ENCODE measurements around the gene HSFX3.
"Not testable (repeated sequence)": the region's sequence is repeated elsewhere in the genome, so short reads cannot be mapped to it uniquely, and the experiment has no call there.

The HSFX3 gene

DNA sequence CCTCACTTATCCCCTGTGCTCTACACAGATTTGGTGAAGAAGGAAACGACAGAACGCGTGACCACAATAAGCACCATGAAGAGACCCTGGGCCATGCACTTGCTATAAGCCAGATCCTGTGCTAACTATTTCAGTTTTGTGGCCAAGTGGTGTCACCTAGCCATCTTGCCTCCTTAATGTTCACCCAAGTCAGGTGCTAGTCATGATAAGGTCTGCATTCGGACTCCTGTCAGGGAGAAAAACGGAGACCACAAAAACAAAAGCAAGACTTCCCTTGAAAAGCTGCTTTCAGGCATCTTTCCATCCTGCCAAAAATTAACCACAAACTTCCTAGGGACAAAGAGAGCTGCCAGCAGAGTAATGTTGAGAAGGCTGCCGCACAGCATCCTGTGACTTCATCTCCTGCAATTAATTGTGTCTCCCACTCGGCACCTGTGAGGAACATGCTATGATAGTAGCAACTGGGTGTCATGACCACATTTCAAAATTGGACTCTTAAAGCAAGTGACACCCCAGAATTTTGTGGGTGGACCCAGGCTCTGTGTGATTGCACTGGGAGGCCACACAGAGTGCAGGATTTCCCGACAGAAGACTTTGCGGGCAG, 35.8 kb downstream of the HSFX3 start:
- no peak for DNase-seq

DNA sequence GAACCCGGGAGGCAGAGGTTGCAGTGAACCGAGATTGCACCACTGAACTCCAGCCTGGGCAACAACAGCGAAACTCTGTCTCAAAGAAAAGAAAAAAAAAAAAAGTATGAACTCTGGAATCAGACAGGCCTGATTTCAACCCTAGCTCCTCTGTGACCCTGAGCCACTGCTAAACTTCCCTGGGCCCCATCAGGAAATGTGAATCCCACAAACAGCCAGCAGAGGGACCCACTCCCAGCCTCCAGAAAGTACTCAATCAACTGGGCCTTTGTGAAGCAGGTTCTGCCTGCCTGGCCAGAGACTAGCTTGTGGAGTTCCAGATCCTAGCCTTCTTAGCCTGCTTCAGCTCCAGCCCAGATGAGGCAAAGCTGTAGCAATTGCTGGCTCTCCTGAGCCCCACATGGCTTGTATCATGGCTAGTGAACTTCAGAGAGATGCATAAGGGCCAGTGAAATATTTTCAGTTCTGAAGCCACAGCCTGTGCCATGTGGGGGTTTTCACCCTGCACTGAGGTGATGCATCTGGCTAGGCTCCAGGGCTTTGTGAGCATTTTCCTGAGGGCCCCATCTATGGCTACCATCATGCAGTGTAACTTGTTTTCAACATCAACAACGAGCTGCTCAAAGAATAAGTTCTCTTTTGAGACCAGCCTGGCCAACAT, 37.4 kb downstream of the HSFX3 start:
- DNase-seq, result peak; percentile 26

DNA sequence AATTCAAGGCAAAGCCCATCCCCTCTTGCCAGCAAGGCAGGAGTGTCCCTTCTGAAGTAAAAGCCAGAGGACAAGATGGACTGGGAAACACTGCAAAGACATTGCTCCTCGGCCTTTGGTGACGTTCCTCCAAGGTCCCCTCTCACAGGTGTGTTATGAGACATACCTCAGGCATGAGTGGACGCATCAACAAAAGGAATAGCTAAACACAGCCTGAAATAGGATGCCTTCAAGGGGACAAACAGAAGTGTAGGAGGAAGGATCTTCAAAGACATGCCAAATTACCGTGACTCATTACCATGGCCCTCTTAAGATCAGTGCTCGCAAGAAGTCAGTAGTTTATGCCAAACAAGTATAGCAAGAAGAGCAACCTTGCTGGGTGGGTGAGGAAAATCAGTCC, 38.6 kb downstream of the HSFX3 start:
- no peak for DNase-seq

GRCh38 chrX:149510386-149510785, 39.3 kb downstream of the HSFX3 start:
- no peak for DNase-seq

- DNase-seq, result no peak
Observed at GRCh38 chrX:149508467-149508866, 41.3 kb downstream of the HSFX3 start.

DNA sequence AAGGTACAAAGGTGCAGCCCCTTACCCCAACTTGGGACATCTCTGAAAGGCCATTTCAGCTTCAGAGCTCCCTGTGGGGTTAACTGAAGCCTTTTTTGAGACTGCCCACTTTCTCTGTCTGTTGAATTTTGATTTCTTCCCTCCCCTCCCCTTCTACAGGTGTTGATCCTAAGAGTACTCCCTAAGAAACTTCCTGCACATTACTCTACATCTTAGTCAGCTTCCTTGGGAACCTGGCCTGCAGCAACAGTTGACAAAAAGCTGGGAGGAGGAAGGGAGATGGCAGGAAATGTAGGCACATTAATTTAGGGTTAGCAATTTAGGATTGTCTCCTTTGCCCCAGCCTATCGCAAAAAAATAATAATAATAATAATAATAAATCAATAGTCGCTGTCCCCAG, 43.4 kb downstream of the HSFX3 start:
- DNase-seq, result no peak

- DNase-seq, result no peak
Observed at GRCh38 chrX:149505671-149506070, 44.1 kb downstream of the HSFX3 start.

- peak; percentile 76 for DNase-seq
Observed at GRCh38 chrX:149504915-149505651, 44.6 kb downstream of the HSFX3 start, which contains the start of gene IDS. IDS (minus strand) TSS chrX:149505306; CDS start chrX:149505137, 169 bp downstream.

DNA sequence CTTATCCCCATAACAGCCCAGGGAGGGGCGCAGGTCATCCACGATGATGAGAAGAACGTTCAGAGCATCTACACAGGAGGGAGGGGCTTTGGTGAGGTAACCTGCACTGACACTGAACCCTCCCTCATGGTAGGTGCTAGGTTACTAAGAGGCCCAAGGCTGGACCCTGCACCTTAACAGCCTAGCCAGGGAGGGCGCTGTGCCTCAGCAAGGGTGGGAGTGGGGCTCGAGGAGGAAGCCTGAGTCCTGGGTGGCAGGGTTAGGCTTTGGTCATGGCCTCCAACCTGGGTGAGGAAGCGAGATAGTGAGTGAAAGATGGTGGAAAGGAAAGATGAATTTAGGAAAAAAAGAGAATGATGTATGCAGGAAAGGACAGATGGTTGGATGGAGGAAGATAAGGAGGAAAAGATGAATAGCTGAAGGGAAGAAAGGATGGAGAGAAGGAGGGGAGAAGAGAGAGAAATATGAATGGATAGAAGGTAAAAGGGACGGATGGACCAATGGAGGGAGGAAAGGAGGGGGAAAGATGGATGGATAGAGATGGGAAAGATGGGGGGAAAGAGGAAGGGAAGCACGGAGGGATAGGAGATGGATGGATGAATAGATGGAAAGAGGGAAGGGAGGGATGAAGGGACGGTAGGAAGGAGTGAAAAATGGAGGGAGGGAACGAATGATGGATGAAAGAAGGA, 45.4 kb downstream of the HSFX3 start:
- peak; percentile 59 for DNase-seq

- not testable (repeated sequence) for DNase-seq
Observed at GRCh38 chrX:149503446-149503845, 46.3 kb downstream of the HSFX3 start.

GRCh38 chrX:149502923-149503322, 46.8 kb downstream of the HSFX3 start:
- DNase-seq, result not testable (repeated sequence)

DNA sequence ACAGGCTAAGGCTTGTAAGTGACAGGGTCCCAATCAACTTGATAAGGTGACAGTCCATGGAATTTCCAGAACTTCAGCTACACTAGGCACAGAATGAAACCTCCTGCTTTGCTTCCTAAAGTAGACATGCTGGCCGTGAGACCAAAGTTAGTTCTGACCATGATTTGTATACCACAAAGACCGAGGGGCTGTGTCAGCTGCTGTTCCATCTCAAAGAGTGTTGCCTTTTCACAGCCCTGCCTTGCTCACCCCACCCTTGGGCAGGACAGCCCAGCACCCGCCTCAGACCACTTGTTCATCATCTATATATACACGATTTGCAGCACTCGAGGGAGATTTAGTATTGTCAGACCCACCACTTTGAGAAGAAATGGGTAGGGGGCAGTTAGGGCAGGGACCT, 50.0 kb downstream of the HSFX3 start:
- no peak for DNase-seq

DNA sequence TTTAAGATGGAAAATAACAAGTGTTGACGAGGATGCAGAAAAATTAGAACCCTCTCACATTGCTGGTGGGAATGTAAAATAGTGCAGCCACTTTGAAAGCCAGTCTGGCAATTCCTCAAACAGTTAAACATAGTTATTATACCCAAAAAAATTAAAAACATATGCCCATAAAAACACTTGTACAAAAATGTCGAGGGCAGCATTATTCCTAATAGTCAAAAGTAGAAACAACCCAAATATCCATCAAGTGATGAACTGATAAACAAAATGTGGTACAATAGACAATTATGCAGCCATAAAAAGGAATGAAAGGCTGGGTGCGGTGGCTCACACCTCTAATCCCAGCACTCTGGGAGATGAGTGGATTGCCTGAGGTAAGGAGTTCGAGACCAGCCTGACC, 51.0 kb downstream of the HSFX3 start:
- no peak for DNase-seq

Measured in NCI-H510A treated with DMSO at 0.1 percent for 48 hours (cell line).